Fibroblast of gingiva (primary cell): ENCODE results near the gene GOLGA2.

Experiments used
- DNase-seq: peaks from one replicate; pipeline ENCODE4 v3.0.0-alpha.2; 2011; ENCODE audit warnings: low read depth

Gene GOLGA2

DNA sequence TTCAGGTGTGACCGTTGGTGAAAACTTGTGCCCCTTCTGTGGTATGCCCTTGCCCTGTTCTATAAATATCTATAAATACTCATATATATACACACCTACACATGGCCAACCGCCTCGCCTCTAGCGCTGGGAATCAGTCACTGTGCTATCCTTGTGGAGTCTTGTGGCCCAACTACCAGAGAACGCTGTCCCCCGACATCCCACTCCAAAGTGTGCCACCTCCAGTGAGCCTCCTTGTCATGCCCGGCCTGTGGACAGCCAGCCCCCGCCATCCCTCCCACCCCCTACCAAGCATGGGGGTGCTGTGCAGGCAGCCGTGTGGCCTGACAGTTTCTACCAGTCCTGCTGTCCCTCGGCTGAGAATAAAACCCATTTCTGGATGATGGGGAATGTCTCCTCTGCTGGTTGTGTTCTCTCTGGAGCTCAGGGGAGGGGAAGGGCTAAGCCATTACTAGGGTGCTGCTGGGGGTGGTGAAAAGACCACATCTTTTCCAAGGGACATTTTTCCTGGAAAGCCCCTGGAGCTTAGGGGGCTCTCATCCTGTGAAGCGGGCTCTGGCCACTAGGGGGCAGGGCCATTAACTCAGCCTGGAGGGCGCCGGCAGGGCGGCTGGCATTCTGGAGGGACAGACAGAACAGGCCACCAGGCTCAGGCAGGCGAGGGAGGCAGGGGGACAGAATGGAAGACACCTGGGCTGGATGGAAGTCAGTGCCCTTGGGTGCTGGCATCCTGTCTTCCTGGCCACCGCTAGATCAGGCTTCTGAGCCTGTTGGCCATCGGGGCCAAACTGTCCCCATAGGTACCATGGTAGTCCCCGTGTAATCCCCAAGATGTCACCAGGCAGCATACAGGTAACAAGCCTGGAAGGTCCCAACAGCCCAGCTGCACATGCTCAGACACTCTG, 20.7 kb downstream of the GOLGA2 start:
- DNase-seq: peak; percentile 43

DNA sequence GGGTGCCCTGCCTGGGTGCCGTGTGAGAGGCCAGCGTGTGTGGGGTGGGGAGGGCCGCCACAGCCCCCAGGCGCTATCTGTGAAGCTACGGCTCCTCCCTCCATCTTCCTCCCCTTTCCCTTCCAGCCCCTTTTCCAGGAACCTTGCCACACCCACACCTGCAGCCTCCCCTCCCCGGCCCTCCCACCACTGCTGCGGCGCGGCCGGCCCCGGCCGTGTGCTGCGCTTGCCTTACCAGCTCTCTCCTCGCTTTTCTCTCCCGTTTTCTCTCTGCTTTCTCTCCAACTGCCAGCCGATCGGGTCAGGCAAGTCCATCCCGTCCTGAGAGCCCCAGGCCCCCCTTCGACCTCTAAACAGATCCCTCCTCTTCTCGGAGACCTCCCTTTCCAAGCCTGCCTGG, 21.4 kb downstream of the GOLGA2 start:
- DNase-seq: no peak

GRCh38 chr9:128253991-128254346, 21.8 kb downstream of the GOLGA2 start:
- no peak for DNase-seq

GRCh38 chr9:128253140-128253990, 22.4 kb downstream of the GOLGA2 start:
- no peak for DNase-seq

DNA sequence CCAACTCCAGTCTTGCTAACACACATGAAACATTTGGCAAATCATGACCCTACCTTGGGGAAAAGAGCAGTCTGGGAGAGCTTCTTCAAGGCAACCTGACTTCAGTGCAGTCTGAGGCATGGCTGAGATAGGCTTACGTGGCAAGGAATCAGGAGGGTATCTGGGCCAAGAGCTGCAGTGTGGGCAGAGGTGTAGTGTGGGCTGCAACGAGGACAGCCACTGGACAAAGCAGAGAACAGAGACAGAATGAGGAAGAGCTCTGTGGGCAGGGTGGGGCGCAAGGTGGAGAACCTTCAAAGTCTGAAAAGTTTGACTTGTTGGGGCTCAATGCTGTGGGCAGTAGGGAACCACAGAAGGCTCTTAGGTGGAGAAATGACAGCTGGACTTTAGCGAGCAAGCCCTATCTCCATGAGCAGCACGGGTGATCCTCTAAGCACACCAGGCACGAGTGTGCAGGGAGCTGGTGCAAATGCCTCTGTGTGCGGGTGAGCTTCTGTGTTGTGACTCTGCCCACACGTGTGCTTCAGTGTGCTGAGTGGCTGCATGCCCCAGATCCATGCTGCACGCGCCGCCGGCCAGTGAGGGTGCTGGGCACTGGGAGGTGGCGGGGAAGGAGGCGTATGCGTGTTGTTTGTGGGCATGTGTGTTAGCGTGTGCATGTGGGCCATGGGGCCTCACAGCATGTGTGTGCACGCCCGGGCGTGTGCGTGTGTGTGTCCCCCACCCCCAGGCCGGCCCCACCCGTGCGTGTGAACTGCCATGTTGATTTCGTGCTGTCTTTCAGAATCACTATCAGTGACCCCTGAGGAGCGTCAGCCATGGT, 23.3 kb downstream of the GOLGA2 start:
- no peak for DNase-seq

DNA sequence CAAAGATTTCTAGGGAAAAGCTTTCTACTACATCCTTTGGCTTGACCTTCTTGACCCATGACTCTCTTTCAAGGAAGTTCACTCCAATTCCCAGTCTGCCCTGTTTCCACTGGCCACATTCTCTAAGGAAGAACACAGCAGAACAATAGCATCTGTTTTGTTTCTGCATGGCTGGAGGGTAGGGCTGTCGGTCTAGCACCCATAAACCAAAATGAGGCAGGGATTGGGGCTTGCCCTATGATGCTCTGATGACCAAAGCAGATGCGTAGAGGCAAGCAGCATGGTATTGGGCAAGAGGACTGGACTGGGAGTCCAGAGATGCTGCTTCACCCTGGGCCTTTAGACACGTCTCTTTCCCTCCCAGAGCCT, 24.1 kb downstream of the GOLGA2 start:
- peak; percentile 71 for DNase-seq

DNA sequence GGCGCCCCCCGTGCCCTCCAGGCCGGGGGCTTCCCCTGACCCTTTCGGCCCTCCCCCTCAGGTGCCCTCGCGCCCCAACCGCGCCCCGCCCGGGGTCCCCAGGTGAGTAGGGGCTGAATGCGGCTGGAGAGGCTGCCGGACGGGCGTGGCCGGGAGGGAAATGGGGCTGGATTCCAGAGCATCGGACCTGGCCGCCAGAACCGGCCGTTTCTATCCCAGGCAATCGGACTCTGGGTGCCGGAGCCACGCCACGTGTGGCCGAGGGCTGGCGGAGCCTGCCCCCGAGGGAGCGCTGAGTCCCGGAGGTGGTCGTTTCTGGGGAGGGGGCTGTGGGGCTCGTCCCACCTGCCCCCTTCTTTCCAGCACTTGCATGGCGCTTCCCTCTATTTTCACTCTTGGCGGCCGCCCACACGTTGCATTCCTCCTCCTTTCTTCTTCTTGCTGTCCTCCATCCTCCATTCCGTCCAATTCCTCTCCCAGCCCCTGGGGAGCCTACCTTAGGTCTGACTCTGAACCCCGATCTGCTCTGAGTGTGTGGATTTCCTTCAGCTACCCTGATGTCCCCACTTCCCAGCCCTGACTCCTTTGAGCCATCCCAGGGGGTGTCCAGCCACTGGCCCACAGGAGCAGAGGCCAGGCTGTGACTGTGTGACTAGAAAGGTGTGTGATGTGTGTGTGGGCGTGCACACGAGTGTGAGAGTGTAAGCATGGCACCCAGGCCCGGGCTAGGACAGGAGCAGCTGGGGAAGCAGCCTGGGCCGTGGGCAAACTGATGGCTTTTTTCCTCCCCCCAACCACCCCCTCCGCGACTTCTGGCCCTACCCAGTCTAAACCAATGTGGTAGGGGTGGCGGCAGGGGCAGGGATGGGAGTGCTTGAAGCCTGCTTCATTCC, 24.7 kb downstream of the GOLGA2 start:
- no peak for DNase-seq

- DNase-seq: peak; percentile 76
Measured at GRCh38 chr9:128249908-128250838, 25.6 kb downstream of the GOLGA2 start.

- DNase-seq: no peak
Measured at GRCh38 chr9:128249558-128249907, 26.3 kb downstream of the GOLGA2 start.

- no peak for DNase-seq
Measured at GRCh38 chr9:128247226-128247803, 28.5 kb downstream of the GOLGA2 start.

GRCh38 chr9:128246471-128246870, 29.3 kb downstream of the GOLGA2 start:
- no peak for DNase-seq

DNA sequence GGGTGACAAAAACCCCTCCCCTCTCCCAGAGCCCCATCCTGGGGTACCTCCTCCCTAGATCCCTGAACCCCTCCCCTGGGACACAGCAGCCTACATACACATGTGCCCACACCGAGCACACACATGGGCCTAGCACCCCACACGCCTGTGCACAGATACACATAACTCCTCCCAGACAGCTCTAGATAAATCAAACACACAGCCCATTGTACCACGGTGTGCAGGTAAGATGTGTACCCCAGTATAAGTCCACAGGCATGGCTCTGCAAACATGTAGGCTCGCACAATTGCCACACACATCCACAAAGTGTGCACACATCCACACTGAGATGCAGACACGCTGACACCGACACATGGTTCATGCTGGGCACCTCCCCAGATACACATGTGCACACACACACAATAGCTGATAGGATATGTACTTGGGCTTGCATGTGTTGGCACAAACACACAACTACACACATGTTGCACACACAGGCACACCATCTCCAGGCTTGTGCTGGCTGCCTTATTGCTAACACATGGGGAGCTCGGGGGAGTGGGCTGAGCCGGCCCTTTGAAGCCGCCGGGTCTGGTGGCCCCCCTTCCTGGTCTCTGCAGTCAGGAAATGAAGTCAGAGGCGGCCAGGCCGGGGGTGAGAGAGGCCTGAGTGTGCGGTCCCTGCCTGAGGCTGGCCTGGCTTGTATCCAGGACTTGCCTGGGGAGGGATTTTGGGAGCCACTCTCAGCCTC, 30.2 kb downstream of the GOLGA2 start:
- DNase-seq: peak; percentile 46

GRCh38 chr9:128244837-128245231, 31.0 kb downstream of the GOLGA2 start:
- peak; percentile 95 for DNase-seq

DNA sequence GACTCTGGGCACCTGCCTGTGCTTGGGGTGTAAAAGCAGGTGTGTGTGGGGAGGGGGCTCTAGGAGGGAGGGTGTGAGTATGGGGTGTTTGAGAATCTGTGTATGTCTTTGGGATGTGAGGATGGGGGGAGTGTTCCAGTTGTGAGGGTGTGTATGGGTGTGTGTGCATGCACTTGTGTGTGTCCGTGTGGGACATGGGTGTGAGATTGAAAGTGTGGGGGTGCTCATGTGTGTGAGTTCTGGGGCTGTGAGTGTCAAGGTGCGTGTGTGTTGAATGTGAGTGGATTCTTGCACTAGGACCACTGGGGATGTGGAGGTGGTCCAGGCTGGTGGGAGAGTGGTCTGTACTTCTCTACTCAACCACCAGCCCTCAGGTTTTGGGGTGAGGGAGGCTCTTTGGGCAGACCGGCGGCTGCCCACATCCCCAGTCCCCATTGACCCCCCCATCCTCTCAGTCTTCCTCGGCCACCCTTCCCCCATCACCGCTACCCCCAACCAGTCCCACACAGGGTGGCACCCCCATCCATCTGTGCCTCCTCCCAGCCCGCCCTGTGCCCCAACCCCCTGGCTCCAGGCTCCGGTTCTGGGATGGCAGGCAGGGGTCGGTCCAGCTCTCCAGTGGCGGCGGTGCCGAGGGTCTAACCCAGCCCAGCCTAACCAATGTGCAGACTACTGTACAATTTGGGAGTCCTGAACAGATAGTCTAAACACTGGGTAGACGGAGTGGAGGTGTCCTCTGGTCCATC, 31.5 kb downstream of the GOLGA2 start:
- DNase-seq: no peak

DNA sequence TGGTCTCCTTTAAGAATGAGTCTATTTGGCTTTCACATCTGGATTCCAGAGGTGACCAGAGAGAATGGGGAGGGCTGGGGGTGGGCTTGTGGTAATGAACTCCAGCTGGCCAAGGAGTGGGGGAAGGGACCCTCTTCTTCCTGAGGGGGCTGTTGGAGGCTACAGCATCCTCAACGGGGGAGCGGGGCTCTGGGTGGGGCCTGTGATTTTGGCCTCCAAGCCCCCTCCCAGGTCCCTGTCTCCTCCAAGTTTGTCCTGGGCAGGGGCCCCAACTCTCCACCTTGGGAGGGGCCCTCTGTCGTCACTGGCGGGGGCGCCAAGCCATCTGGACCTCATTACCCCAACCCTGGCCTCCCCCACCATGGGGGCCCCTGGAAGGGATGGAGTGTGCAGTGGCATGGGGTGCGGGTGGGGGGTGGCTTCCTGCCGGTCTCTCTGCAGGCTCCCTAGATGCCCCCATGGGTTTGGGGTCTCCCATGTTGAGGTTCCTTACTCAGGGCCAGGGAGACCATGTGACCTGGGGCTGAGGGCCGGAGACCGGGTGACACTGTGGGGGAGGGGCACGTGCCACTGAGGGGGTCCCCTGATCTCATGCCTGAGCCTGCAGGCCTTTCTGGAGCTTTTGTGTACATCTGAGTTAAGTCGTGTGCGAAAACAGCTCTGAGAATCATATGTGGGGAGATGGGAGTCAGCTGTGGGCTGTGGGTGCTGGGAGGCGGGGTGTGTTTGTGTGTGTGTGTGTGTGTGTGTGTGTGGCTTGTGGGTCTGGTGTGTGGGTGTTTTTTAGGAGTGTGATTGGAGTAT, 32.4 kb downstream of the GOLGA2 start:
- DNase-seq: peak; percentile 66

- DNase-seq: no peak
Measured at GRCh38 chr9:128242828-128243214, 33.0 kb downstream of the GOLGA2 start.

GRCh38 chr9:128242124-128242523, 33.7 kb downstream of the GOLGA2 start:
- DNase-seq: no peak
